GM23338 (cell line): ENCODE results near the gene STX1B.

Experiments used
- EZH2 ChIP-seq: fragments of 200-600 bp; sonication (generic); IDR thresholded peaks from one replicate; pipeline ENCODE4 v1.8.0; 2017; ENCODE audit warnings: antibody characterized with exemption, mild to moderate bottlenecking, low read depth; ENCODE audit not compliant: unreplicated experiment
- TF ChIP-seq, protein P1 (sequence below), 2 experiments: fragments of 200-600 bp in 1 of 2; sonication (generic) in 1 of 2; conservative IDR thresholded peaks; 2 replicates each; pipeline versions ENCODE4 v1.5.1 to v1.6.1; 2016 to 2017; ENCODE audit warnings: antibody characterized with exemption in 2 of 2, low read depth in 2 of 2, mild to moderate bottlenecking in 2 of 2, moderate library complexity in 1 of 2

GRCh38 chr16:30991052-30991451 lies 19.4 kb downstream of the STX1B start:
- no peak for TF ChIP-seq EZH2
- TF ChIP-seq, protein P1, sequence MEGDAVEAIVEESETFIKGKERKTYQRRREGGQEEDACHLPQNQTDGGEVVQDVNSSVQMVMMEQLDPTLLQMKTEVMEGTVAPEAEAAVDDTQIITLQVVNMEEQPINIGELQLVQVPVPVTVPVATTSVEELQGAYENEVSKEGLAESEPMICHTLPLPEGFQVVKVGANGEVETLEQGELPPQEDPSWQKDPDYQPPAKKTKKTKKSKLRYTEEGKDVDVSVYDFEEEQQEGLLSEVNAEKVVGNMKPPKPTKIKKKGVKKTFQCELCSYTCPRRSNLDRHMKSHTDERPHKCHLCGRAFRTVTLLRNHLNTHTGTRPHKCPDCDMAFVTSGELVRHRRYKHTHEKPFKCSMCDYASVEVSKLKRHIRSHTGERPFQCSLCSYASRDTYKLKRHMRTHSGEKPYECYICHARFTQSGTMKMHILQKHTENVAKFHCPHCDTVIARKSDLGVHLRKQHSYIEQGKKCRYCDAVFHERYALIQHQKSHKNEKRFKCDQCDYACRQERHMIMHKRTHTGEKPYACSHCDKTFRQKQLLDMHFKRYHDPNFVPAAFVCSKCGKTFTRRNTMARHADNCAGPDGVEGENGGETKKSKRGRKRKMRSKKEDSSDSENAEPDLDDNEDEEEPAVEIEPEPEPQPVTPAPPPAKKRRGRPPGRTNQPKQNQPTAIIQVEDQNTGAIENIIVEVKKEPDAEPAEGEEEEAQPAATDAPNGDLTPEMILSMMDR (conservative IDR thresholded peaks at IDR 0.05; ENCODE audit: low read depth in 2 of 2), result no peak
